Neural crest cell (in vitro differentiated cells): Measurements from ENCODE around the gene NUP98. TPM values are rescaled to one million over a fixed set of nuclear protein-coding genes. Genes with fewer than 3 reads are reported as not detected.

Experiments
- DNase-seq: peaks from one replicate; pipeline ENCODE4 v3.0.0; 2021; ENCODE audit warnings: low read depth, mixed read lengths, low spot score
- H3K27ac Mint-ChIP-seq: one replicate; pipeline ENCODE4 v1.8.0; 2021; ENCODE audit warnings: mild to moderate bottlenecking, mixed read lengths; ENCODE audit not compliant: unreplicated experiment
- H3K27me3 Mint-ChIP-seq: 2 replicates; pipeline ENCODE4 v1.8.0; 2021; ENCODE audit warnings: low read depth, mild to moderate bottlenecking, mixed read lengths
- H3K36me3 Mint-ChIP-seq: 2 replicates; pipeline ENCODE4 v1.8.0; 2021; ENCODE audit warnings: low read depth, mild to moderate bottlenecking, mixed read lengths
- H3K4me1 Mint-ChIP-seq: 2 replicates; pipeline ENCODE4 v1.8.0; 2021; ENCODE audit warnings: mixed read lengths
- H3K4me3 Mint-ChIP-seq: one replicate; pipeline ENCODE4 v1.8.0; 2021; ENCODE audit warnings: mild to moderate bottlenecking, mixed read lengths
- H3K9me3 Mint-ChIP-seq: 2 replicates; pipeline ENCODE4 v1.8.0; 2021; ENCODE audit warnings: mixed read lengths
- CTCF ChIP-seq: fragments of 200-600 bp; sonication (generic); conservative IDR thresholded peaks from 2 replicates; pipeline ENCODE4 v1.5.0; 2021; ENCODE audit warnings: antibody characterized with exemption, mild to moderate bottlenecking
- total RNA-seq: library from RNA; stranded (reverse); gene quantifications from 2 replicates; pipeline ENCODE4 v1.2.1, GENCODE V29; 2021

Gene NUP98
- total RNA-seq, 1 donor from 2014 or later: 96.8 TPM

GRCh38 chr11:3631331-3631730, 166.0 kb downstream of the NUP98 start:
- H3K4me3 Mint-ChIP-seq: no peak overlapping the region
- H3K9me3 Mint-ChIP-seq: no peaks in the 10 kb centered on the region
- H3K27me3 Mint-ChIP-seq: peaks cover 2% of the 10 kb centered on the region
- no peaks in the 10 kb centered on the region for H3K36me3 Mint-ChIP-seq
- H3K4me1 Mint-ChIP-seq: no peaks in the 10 kb centered on the region
- H3K27ac Mint-ChIP-seq: no peak overlapping the region
- TF ChIP-seq CTCF: no peak
- no peak for DNase-seq

- no peak for DNase-seq
- Mint-ChIP-seq H3K4me1 (no peaks in the 10 kb centered on the region), H3K9me3 (no peaks in the 10 kb centered on the region), H3K4me3 (no peak overlapping the region), H3K27me3 (no peaks in the 10 kb centered on the region), H3K36me3 (no peaks in the 10 kb centered on the region), H3K27ac (no peak overlapping the region)
- TF ChIP-seq CTCF: no peak
Observed at GRCh38 chr11:3627291-3627690, 170.1 kb downstream of the NUP98 start.

- H3K9me3 Mint-ChIP-seq: no peaks in the 10 kb centered on the region
- no peaks in the 10 kb centered on the region for H3K27me3 Mint-ChIP-seq
- H3K4me3 Mint-ChIP-seq: no peak overlapping the region
- DNase-seq: no peak
- no peak for TF ChIP-seq CTCF
- peak overlapping the region; percentile 48 for H3K27ac Mint-ChIP-seq
- no peaks in the 10 kb centered on the region for H3K4me1 Mint-ChIP-seq
- H3K36me3 Mint-ChIP-seq: no peaks in the 10 kb centered on the region
Observed at GRCh38 chr11:3626250-3626960, 170.9 kb downstream of the NUP98 start.

Other genes with a start within 250 kb of the NUP98 start
- gene ART5, start 155.6 kb downstream of the NUP98 start, total RNA-seq: 1.3 and 1.4 TPM in 2 replicates
- not detected in 2 replicates for gene ART1, start 152.4 kb downstream of the NUP98 start, total RNA-seq
- gene CHRNA10, start 126.2 kb downstream of the NUP98 start, total RNA-seq: 3.0 and 3.1 TPM in 2 replicates
- 34.8 and 39.5 TPM in 2 replicates for gene PGAP2, start 11.0 kb upstream of the NUP98 start, total RNA-seq
- 24.8 and 25.0 TPM in 2 replicates for gene RHOG, start 43.4 kb upstream of the NUP98 start, total RNA-seq
- 22.3 and 24.4 TPM in 2 replicates for gene STIM1, start 58.1 kb upstream of the NUP98 start, total RNA-seq